ENCODE measurements around the gene CDHR5.

The CDHR5 gene

DNA sequence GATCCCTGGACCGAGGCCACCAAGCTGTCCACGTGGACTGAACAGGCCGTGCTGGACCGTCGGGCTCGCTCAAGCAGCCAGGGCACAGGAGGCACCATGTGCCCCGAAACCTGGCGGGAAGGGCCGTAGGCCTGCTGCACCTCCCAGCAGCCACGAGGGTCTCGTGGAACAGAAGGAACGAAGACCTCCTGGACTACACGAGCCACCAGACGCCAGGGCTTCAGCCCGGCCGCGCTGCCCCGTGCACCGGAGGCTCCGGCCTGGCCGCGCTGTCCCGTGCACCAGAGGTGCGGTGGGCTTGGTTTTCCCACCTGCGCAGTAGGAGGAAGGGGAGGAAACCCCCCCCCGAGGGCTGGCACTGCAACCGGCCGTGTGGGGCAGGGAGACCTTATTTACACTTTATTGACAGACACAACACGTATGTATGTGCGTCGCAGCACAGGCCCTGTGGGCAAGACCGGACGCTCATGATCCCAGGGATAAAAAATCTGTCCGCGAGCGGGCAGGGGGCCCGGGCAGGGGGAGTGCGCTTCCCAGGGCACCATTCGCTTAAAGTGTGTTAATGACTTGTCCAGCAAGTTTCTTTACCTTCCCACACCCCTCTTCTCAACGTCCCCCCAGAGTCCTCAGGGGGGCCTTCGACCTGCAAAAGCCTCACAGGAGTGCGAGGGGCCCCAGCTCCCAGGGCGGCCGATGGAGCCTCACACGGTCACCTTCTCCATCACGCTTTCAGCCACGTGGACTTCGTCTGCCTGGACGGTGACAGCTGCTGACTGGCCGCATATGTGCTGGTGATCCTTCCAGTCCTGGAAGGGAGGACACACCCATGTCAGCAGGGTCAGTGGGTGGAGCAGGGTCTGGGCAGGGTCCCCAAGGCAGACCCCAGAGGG is 19.3 kb upstream of the CDHR5 start:
- no peak for DNase-seq

DNA sequence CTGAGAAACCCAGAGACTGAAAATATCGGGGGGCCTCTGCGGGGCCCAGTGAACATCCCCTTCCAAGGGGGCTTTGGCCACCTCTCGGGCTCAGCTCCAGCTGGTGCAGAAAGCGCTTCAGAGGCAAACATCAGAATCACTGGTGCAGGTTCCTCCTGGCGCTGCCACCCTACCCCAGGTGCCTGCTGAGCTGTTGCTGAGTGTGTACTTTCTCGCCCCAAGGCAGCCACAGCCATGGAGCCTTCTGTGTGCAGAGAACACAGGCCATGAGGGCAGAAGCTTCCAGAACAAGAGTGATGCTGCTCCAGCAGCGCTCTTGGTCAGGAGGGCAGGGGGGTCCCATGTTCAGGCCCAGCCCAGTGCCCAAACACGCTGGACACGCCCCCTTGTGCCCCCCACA is 18.6 kb upstream of the CDHR5 start:
- no peak for DNase-seq

DNA sequence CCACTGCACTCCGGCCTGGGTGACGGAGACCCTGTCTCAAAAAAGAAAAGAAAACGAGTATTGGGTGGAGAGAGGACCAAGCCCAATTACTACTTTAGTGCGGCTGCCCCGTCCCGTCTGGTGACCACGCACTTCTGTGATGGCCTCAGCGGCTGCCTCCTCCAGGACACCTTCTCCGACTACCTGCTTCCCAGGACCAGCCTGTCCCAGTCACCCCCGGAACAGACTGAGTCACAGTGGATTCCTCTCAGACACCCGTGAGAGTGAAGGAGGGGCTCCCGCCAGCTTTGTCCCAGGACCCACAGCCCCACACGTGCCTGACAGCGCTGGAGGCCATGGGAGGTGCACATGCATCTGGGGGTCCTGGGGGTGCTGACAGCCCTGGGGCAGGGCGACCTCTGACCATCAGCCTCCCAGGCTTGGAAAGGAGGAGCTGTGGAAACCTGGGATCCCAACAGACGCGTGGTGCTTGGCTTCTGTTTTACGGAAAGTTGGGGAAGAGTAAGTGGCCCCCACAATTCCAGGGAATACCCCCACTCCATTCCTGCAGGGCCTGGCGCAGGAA is 17.1 kb upstream of the CDHR5 start:
- DNase-seq: no peak

DNA sequence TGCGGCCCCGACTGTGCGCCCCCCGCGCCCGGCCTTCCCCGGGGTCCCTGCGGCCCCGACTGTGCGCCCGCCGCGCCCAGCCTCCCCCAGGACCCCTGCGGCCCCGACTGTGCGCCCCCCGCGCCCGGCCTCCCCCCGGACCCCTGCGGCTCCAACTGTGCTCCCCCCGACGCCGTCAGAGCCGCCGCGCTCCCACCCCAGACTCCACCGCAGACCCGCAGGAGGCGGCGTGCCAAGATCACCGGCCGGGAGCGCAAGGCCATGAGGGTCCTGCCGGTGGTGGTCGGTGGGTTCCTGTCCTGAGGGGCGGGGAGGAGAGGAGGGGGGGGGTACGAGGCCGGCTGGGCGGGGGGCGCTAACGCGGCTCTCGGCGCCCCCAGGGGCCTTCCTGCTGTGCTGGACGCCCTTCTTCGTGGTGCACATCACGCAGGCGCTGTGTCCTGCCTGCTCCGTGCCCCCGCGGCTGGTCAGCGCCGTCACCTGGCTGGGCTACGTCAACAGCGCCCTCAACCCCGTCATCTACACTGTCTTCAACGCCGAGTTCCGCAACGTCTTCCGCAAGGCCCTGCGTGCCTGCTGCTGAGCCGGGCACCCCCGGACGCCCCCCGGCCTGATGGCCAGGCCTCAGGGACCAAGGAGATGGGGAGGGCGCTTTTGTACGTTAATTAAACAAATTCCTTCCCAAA is 15.4 kb upstream of the CDHR5 start:
- DNase-seq: no peak

DNA sequence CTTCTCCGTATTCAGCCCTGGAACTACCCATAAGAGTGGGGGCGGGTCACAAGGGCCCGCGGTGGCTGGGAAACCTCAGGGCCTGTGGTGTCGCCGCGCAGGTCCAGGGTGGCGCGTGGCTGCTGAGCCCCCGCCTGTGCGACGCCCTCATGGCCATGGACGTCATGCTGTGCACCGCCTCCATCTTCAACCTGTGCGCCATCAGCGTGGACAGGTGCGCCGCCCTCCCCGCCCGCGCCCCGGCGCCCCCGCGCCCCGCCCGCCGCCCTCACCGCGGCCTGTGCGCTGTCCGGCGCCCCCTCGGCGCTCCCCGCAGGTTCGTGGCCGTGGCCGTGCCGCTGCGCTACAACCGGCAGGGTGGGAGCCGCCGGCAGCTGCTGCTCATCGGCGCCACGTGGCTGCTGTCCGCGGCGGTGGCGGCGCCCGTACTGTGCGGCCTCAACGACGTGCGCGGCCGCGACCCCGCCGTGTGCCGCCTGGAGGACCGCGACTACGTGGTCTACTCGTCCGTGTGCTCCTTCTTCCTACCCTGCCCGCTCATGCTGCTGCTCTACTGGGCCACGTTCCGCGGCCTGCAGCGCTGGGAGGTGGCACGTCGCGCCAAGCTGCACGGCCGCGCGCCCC is 14.7 kb upstream of the CDHR5 start:
- DNase-seq: no peak

DNA sequence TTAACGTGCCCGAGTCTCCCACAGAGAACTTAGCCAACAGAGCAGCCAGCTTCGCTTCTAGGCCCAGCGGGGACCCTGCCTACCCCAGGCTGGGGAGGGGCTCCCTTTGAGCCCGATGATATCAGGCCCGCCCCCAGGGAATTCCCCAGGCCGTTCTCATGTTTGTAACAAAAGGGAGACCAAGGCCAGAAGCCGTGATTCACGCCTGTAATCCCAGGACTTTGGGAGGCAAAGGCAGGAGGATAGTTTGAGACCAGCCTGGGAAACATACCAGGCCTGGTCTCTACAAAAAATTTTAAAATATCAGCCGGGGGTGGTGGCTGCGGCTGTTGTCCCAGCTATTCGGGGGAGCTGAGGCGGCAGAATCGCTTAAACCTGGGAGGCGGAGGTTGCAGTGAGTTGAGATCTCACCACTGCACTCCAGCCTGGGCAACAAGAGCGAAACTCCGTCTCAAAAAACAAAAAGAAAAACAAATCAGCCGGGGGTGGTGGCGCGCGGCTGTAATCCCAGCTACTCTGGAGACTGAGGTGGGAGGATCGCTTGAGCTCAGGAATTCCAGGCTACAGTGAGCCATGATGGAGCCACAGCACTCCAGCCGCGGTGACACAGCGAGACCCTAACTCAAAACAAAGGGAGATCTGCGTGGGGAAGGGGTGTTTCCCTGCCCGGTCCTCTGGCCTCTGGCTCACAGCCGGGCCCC is 14.0 kb upstream of the CDHR5 start:
- no peak for DNase-seq

DNA sequence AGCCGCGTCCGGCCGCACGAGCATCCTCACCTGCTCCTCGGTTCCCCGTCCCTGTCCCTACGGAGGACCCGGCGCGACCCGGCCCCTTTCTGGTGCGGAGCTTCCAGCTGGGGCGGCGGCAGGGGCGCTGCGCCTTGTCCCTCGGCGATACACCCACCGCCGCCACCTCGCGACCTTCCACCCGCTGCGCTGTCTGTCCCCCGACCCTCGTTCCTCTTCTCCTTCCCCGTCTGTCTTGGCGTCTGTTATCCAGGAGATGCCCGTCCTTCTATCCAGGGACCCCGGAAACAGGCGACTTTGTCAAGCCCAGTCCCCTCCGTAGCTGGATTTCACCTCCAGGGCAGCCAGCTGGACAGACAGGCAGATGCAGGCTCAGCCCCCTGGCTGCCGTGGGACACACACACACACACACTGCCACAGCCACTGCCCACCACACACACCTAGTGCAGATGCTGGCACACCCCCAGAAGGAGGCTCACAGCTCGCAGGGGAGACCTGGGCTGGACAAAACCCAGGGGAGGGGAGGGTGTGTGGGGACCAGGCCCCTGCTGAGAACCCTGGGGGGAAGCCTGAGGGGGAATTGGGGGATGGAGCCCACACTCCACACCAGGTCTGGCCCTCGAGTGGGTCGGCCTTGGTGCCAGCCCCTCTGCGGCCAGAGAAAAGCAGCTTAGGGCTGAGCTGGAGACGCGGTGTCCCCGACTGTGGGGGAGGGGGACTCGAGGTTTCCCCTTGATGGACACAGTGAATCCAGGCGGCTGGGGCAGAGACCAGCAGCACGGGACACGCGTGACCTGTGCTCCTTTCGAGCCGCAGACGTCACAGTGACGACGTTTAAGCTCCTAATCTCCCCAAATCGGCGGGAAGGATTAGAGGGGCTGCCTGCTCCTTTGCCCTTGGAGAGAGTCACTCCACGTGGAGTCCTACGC is 13.1 kb upstream of the CDHR5 start:
- DNase-seq: no peak

DNA sequence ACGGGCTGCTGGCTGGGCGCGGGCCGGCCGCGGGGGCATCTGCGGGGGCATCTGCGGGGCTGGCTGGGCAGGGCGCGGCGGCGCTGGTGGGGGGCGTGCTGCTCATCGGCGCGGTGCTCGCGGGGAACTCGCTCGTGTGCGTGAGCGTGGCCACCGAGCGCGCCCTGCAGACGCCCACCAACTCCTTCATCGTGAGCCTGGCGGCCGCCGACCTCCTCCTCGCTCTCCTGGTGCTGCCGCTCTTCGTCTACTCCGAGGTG is 12.5 kb upstream of the CDHR5 start:
- no peak for DNase-seq

DNA sequence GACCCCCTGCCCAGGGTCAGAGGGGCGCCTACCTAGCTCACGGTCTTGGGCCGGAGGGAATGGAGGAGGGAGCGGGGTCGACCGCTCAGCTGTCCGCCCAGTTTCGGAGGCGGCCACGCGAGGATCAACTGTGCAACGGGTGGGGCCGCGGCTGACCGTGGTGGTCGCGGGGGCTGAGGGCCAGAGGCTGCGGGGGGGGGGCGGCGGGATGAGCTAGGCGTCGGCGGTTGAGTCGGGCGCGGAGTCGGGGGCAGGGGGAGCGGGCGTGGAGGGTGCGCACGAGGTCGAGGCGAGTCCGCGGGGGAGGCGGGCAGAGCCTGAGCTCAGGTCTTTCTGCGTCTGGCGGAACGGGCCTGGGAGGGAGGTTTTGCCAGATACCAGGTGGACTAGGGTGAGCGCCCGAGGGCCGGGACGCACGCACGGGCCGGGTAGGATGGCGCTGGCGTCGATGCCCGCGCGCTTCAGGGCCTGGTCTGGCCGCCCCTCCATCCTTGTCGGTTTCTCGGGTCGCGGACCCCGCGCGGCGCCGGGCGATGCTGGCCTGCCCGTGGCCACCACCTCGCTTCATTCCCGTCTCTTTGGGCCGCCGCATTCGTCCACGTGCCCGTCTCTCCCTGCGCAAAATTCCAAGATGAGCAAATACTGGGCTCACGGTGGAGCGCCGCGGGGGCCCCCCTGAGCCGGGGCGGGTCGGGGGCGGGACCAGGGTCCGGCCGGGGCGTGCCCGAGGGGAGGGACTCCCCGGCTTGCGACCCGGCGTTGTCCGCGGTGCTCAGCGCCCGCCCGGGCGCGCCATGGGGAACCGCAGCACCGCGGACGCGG is 12.0 kb upstream of the CDHR5 start, which contains the start of gene DRD4:
DRD4 (plus strand) TSS at position 759 of the 822 bp plus-strand sequence; CDS start at position 795, 36 bp downstream.
- no peak for DNase-seq

DNA sequence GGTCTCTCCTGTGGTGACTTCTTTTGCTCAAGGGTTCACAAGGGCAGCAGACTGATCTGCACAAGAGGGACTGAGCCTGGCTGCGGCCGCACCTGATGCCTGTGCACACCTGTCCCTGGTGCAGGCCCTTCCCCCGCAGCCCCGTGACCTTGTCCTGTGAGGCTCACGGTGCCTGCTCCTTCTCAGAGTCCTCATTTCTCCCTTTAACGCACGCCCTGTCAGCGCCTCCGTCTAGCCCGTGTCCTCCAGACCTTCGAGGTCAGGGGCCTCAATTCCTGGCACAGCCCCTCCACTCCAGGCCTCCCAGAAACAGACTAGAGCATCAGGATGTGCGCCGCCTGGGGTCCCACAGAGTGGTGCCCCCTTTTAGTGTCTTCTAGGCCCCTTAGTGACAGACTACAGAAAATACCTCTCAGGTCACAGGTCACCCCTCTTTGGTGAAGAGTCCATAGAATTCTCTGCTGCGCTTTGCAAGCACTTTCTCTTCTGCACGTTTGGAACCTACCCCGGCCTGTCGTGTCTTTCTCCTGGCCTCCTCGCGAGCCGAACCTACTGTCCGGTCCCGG is 11.3 kb upstream of the CDHR5 start:
- DNase-seq: no peak

DNA sequence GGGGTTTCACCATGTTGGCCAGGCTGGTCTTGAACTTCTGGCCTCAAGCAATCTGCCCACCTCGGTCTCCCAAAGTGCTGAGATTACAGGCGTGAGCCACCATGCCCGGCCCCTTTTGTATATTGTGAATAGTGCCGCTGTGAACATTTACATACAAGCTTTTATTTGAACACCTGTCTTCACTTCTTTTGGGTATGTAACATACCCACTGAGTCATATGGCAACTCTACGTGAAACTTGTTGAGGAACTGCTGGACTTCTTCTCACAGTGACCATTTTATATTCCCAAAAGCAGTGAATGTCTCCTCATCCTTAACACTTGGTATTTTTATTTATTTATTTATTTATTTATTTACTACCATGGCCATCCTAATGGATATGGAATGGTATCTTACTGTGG is 6.1 kb upstream of the CDHR5 start:
- DNase-seq: no peak

DNA sequence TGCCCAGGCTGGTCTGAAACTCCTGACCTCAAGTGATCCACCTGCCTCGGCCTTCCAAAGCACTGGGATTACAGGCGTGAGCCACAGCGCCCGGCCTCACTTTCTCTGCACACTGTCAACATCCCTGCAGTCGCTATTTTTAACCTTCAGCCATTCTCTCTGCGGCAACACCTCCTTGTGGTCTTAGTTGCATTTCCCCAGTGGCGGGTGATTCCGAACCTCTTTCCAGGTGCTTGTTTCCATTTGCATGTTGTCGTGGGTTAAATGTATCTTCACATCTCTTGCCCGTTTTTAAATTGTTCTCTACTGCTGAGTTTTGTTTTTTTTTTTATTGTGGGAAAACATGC is 4.5 kb upstream of the CDHR5 start:
- DNase-seq: no peak

DNA sequence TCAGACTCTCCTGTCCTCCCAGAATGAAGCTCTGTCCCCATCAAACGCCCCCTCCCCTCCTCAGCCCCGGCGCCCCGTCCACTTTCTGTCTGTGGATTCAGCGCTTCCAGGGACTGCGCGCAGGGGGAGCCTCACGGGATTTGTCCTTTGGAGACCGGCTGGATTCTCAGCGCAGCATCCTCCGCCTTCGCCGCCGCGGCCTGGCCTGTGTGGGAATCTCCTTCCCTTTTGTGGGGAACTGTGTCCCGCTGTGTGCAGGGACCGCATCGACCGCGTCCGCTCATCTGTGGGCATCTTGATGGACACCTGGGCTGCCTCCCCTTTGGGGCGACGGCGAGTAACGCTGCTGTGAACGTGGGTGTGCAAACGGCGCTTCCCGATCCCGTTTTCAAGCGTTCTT is 3.3 kb upstream of the CDHR5 start:
- no peak for DNase-seq

DNA sequence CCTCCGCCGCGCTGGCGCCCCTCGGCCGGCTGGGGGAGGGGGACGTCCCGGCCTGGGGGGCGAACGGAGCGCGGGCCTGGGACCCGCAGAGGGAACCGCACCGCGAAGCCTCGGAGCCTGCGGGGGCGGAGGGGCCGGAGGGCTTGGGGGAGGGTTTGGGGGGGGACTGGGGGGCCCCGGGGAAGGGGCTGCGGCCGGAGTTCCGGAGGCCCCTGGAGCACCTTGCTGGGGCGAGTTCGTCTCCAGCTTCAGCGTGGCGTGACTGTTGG is 2.5 kb upstream of the CDHR5 start:
- DNase-seq: no peak

DNA sequence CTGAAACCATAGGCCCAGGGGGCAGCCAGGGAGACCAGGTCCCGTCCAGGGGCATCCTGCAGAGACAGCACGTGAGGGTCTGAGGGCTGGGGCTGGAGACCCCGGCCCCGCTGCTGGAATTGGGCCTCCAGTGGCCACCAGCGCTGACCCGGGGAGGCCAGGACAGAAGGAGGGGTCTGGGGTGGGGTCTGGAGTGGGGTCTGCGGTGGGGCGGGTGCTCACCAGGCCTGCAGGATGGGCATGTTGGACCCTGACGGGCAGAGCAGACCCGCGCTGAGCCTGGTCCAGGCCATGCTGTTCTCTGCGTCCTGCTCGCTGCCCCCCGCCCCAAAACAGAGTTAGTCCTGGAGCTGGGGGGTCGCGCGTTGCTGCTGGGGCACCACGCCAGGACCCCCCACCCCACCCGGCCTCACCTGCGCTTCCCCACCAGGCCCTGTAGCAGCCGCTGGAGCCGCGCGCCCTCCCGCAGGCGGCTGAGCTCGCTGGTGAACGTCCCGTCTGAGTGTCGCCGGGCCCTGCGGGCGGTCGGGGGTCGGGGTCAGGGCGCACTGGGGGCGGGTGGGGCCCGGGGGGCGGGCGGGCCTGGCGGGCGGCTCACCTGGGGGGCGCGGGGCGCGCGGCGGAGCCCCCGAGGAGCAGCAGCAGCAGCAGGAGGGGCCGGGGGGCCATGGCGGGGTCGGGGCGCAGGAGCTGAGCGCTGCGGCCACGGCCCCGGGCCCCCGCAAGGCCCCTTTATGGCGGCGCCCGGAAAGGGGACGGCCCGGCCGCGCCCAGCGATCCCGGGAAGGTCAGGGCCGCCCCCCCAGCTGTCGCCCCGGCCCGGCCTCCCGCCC is 1.9 kb upstream of the CDHR5 start, which contains the start of gene SCT:
SCT (minus strand) TSS at position 707 of the 833 bp plus-strand sequence; CDS start at position 669, 38 bp downstream.
- no peak for DNase-seq

DNA sequence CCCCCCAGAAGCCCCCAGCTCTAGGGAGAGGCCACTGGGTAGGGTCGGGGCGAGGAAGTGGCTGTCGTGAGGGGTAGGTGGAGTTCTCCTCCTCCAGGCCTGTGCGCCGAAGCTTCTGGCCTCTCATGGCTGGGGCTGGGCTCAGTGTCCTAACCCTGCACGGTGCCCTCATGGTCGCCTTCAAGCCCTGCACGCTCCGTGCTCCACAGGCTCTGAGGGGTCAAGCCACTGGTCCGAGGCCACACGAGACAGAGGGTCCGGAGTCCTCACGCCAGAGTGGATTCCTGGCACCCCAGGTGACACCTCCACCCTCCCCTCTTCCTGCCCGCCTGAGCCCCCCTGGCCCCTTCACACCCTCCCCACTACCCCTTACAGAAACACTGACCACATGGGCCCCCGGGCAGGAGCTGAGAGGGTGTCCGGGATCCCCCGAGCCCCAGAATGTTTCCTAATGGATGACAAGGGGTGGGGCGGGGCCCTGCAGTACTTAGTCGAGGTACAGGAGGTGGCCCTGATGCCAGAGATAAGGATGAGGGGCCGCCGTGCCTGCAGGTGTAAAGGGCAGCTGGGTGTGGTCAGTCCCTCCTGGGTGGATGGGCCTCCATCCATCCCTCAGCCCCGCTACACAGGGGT is 997 bp upstream of the CDHR5 start:
- DNase-seq: no peak

DNA sequence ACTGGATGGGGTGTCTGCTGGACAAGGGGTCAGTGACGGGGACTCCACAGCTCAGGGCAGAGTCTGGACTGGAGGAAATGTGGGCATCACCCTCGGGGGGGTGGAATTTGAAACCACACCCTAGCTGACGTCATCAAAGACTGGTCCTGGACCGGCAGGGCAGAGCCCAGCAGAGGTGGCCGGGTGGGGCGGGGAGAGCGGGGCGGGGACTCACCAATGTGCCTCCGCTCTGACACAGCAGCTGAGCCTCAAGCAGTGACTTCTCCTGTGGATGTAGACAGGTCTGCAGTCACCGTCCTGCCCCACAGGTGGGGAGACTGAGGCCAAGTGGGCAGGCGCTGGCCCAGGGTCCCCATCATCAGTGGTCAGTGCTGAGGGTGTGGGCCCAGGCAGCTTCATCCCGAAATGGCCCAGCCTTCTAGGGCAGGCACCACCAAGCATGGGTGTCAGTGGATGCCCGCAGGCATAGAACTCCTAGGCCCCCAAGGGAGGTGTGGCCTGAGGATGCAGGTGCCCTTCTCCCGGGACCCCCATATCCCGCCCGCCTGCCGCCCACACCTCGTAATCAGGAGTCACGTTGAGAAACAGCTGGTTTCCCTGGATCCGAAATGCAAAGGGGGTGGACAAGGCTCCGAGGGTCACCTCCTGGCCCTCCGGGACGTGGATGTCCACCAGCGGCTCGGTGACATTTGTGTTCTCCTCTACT is 603 bp downstream of the CDHR5 start:
- DNase-seq: no peak

DNA sequence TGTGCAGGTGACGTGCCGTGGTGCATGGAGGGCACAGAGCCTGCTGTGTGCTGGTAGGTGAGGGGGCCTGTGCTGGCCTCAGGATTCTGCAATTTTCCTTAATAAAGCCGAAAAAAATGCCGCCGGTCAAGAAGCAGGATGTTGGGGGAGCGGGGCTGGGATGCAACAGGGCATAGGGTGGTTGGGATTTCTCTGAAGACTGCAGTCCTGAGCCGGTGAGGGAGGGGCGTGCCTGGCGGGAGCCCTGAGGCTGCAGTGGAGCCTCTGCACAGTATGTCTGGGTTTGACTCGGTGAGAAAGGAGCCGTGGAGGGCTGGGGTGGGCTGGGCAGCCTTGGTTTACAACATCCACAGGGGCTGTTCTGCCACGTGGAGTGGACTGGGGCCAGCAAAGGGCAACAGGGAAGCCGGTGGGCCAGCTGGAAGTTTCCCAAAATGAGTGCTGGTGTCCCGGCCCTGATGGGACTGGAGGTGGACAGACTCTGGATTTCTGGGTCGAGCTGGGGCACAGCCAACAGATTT is 1.3 kb downstream of the CDHR5 start:
- DNase-seq: no peak

DNA sequence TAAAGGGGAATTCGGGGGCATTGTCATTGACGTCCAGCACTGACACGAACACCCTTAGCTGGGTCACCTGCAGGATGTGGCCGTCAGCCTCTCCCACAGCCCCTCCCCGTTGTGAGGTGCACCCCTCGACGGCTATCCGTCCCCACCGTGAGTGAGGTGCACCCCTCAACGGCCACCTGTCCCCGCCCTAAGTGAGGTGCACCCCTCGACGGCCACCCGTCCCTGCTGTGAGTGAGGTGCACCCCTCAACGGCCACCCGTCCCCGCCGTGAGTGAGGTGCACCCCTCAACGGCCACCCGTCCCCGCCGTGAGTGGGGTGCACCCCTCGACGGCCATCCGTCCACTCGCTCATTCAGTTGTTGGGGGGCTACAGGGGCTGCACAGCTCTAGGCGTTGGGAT is 2.9 kb downstream of the CDHR5 start:
- DNase-seq: no peak

Measured in effector CD4-positive, alpha-beta T cell (primary cell).